Activated CD8-positive, alpha-beta T cell treated with anti-CD3 and anti-CD28 coated beads for 36 hours (primary cell): ENCODE measurements around the gene DUOXA1. TPM values are rescaled to one million over a fixed set of nuclear protein-coding genes. Genes with fewer than 3 reads are reported as not detected.
A peak's percentile ranks its signal among the peaks of the same experiment; 100 is the strongest.

Experiments used
- ATAC-seq: fragments of 200-7000 bp; cut with Tn5 transposase; one replicate; pipeline ENCODE4 v1.10.0; 2021; ENCODE audit warnings: mild to moderate bottlenecking, moderate library complexity
- CTCF ChIA-PET: fragments of 350-600 bp; sonication (Branson Sonifier 250); formaldehyde crosslinking; loops from one replicate; lab custom pipeline; 2021; ENCODE audit warnings: antibody characterized with exemption; lab: Charles Lee
- POLR2A ChIA-PET: fragments of 350-600 bp; sonication (Branson Sonifier 250); formaldehyde crosslinking; loops from one replicate; lab custom pipeline; 2021; ENCODE audit warnings: antibody characterized with exemption; lab: Charles Lee
- DNase-seq: peaks from one replicate; pipeline ENCODE4 v3.0.0-alpha.2; 2020
- H3K27ac Mint-ChIP-seq: one replicate; pipeline ENCODE4 v1.8.0; 2021; ENCODE audit warnings: mild to moderate bottlenecking, mixed read lengths
- H3K27me3 Mint-ChIP-seq: one replicate; pipeline ENCODE4 v1.8.0; 2021; ENCODE audit warnings: mixed read lengths
- H3K36me3 Mint-ChIP-seq: one replicate; pipeline ENCODE4 v1.8.0; 2021; ENCODE audit warnings: low read depth, mixed read lengths
- H3K4me1 Mint-ChIP-seq: one replicate; pipeline ENCODE4 v1.8.0; 2021; ENCODE audit warnings: low read depth, mixed read lengths
- H3K4me3 Mint-ChIP-seq: one replicate; pipeline ENCODE4 v1.8.0; 2021; ENCODE audit warnings: mild to moderate bottlenecking, moderate library complexity, mixed read lengths
- H3K9me3 Mint-ChIP-seq: one replicate; pipeline ENCODE4 v1.8.0; 2021; ENCODE audit warnings: mixed read lengths
- CTCF ChIP-seq: fragments of 200-600 bp; IDR thresholded peaks from one replicate; pipeline ENCODE4 v1.8.0; 2022; ENCODE audit warnings: antibody characterized with exemption, mild to moderate bottlenecking
- intact Hi-C: fragments of 100-400 bp; cut with micrococcal nuclease; formaldehyde crosslinking; loops from one replicate; pipeline ENCODE4 v1.10.0; 2022
- total RNA-seq, 2 experiments: library from RNA; stranded (reverse); gene quantifications; one replicate each; pipeline ENCODE4 v1.2.3, GENCODE V29; 2021

DUOXA1 gene
- total RNA-seq, 2 experiments from 2014 or later, result not detected

- Mint-ChIP-seq H3K4me3 (peak overlapping the region; percentile 17), H3K27me3 (peaks cover 69% of the 10 kb centered on the region), H3K4me1 (peaks cover 44% of the 10 kb centered on the region), H3K36me3 (no peaks in the 10 kb centered on the region), H3K27ac (no peak overlapping the region), H3K9me3 (no peaks in the 10 kb centered on the region)
- no peak for DNase-seq
- CTCF ChIA-PET, result interaction anchor here (1.0 to 3.9 kb wide), 5 partner anchors 9 to 23 kb away, joined by 3 to 48 read pairs (median 3); partner anchors contain the start of genes DUOX1 and DUOXA1
- POLR2A ChIA-PET, result interaction anchor here (0.6 kb wide), 1 partner anchor 36 kb away, joined by 3 read pairs; no protein-coding TSS in a partner anchor
- intact Hi-C loops, result no loop called here
- ATAC-seq, result no peak
- no peak for TF ChIP-seq CTCF
Measured at GRCh38 chr15:45116482-45117307, 13.0 kb downstream of the DUOXA1 start.

GRCh38 chr15:45116006-45116481 lies 13.6 kb downstream of the DUOXA1 start:
- ATAC-seq, result no peak
- Mint-ChIP-seq H3K27me3 (peaks cover 69% of the 10 kb centered on the region), H3K36me3 (no peaks in the 10 kb centered on the region), H3K4me1 (peaks cover 44% of the 10 kb centered on the region), H3K9me3 (no peaks in the 10 kb centered on the region), H3K27ac (no peak overlapping the region), H3K4me3 (peak overlapping the region; percentile 17)
- TF ChIP-seq CTCF, result no peak
- intact Hi-C loops, result no loop called here
- ChIA-PET CTCF (interaction anchor here (0.6 to 3.9 kb wide), 6 partner anchors 9 to 521 kb away, joined by 3 to 48 read pairs (median 3); partner anchors contain the start of genes DUOX1 and DUOXA1), POLR2A (no interaction called here)
- no peak for DNase-seq

GRCh38 chr15:45115312-45115820 lies 14.3 kb downstream of the DUOXA1 start:
- no peak for TF ChIP-seq CTCF
- DNase-seq, result no peak
- H3K9me3 Mint-ChIP-seq, result no peaks in the 10 kb centered on the region
- ChIA-PET CTCF (interaction anchor here (0.6 to 3.9 kb wide), 4 partner anchors 11 to 520 kb away, joined by 3 to 48 read pairs (median 4); partner anchors contain the start of genes DUOX1 and DUOXA1), POLR2A (no interaction called here)
- H3K27me3 Mint-ChIP-seq, result peaks cover 72% of the 10 kb centered on the region
- intact Hi-C loops, result no loop called here
- ATAC-seq, result no peak
- no peak overlapping the region for H3K4me3 Mint-ChIP-seq
- H3K4me1 Mint-ChIP-seq, result peaks cover 46% of the 10 kb centered on the region
- no peaks in the 10 kb centered on the region for H3K36me3 Mint-ChIP-seq
- no peak overlapping the region for H3K27ac Mint-ChIP-seq

GRCh38 chr15:45114751-45115085 lies 15.0 kb downstream of the DUOXA1 start:
- ChIA-PET POLR2A (no interaction called here), CTCF (interaction anchor here (1.2 kb wide), 1 partner anchor 12 kb away, joined by 4 read pairs; no protein-coding TSS in a partner anchor)
- DNase-seq (no peak), ATAC-seq (no peak)
- peaks cover 79% of the 10 kb centered on the region for H3K27me3 Mint-ChIP-seq
- intact Hi-C loops, result no loop called here
- peaks cover 48% of the 10 kb centered on the region for H3K4me1 Mint-ChIP-seq
- H3K9me3 Mint-ChIP-seq, result no peaks in the 10 kb centered on the region
- TF ChIP-seq CTCF, result no peak
- H3K36me3 Mint-ChIP-seq, result no peaks in the 10 kb centered on the region
- no peak overlapping the region for H3K27ac Mint-ChIP-seq
- no peak overlapping the region for H3K4me3 Mint-ChIP-seq
